HL-60 (cell line): Measurements from ENCODE around the gene SLC44A3.

Experiments
- DNase-seq, 2 experiments: peaks; one replicate each; pipeline ENCODE4 v3.0.0-alpha.2; 2010 to 2020; ENCODE audit warnings: low read depth in 1 of 2, low spot score in 1 of 2
- H3K27ac ChIP-seq: fragments of 250-450 bp; sonication (Bioruptor Pico); replicated peaks from 2 replicates; pipeline ENCODE4 v1.5.1; 2020; ENCODE audit warnings: mild to moderate bottlenecking, moderate library complexity
- H3K27me3 ChIP-seq: fragments of 250-450 bp; sonication (Bioruptor Pico); 2 replicates; pipeline ENCODE4 v1.5.1; 2021; ENCODE audit warnings: mild to moderate bottlenecking, moderate library complexity; ENCODE audit not compliant: insufficient read depth, poor library complexity, severe bottlenecking
- H3K4me3 ChIP-seq: replicated peaks from 2 replicates; pipeline ENCODE4 v1.5.1; 2011; ENCODE audit warnings: mild to moderate bottlenecking, control low read depth, low read length; ENCODE audit not compliant: insufficient read depth
- GABPA ChIP-seq: IDR thresholded peaks from 2 replicates; pipeline ENCODE4 v1.6.1; 2012; ENCODE audit warnings: low read depth
- POLR2AphosphoS5 ChIP-seq: IDR thresholded peaks from 2 replicates; pipeline ENCODE4 v1.6.1; 2012; ENCODE audit warnings: low read depth
- SPI1 ChIP-seq: IDR thresholded peaks from 2 replicates; pipeline ENCODE4 v1.6.1; 2012; ENCODE audit warnings: low read depth, mild to moderate bottlenecking, borderline replicate concordance
- TF ChIP-seq, protein P1 (sequence below): IDR thresholded peaks from one replicate; pipeline ENCODE4 v1.5.1; 2011; ENCODE audit warnings: low read length, control low read depth, inconsistent platforms; ENCODE audit not compliant: insufficient read depth
- TF ChIP-seq, protein P2 (sequence below): IDR thresholded peaks from 2 replicates; pipeline ENCODE4 v1.6.1; 2012; ENCODE audit warnings: low read depth; ENCODE audit not compliant: insufficient replicate concordance

Gene SLC44A3

DNA sequence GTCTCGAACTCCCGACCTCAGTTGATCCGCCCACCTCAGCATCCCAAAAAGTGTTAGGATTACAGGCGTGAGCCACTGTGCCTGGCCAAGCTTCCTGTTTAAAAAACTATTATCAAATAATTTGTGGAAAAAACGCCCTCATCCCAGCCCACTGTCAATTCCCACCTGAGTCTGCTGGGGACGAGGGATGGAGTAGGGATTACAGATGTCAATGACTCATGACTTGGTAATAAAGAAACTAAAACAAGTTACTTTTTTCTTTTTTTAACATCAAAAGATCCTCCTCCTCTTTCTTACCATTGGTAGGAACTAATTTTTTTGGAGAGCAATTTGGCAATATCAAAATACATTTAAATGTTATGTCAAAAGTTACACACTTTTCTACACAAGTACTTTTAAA is 97.1 kb downstream of the SLC44A3 start:
- DNase-seq = no peak
- H3K27ac ChIP-seq = no peak overlapping the region
- H3K4me3 ChIP-seq = no peak overlapping the region
- peaks cover 10% of the 10 kb centered on the region for H3K27me3 ChIP-seq
- TF ChIP-seq, protein P1, sequence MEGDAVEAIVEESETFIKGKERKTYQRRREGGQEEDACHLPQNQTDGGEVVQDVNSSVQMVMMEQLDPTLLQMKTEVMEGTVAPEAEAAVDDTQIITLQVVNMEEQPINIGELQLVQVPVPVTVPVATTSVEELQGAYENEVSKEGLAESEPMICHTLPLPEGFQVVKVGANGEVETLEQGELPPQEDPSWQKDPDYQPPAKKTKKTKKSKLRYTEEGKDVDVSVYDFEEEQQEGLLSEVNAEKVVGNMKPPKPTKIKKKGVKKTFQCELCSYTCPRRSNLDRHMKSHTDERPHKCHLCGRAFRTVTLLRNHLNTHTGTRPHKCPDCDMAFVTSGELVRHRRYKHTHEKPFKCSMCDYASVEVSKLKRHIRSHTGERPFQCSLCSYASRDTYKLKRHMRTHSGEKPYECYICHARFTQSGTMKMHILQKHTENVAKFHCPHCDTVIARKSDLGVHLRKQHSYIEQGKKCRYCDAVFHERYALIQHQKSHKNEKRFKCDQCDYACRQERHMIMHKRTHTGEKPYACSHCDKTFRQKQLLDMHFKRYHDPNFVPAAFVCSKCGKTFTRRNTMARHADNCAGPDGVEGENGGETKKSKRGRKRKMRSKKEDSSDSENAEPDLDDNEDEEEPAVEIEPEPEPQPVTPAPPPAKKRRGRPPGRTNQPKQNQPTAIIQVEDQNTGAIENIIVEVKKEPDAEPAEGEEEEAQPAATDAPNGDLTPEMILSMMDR = no peak
- TF ChIP-seq GABPA (no peak), POLR2AphosphoS5 (no peak), SPI1 (no peak)
- TF ChIP-seq, protein P2, sequence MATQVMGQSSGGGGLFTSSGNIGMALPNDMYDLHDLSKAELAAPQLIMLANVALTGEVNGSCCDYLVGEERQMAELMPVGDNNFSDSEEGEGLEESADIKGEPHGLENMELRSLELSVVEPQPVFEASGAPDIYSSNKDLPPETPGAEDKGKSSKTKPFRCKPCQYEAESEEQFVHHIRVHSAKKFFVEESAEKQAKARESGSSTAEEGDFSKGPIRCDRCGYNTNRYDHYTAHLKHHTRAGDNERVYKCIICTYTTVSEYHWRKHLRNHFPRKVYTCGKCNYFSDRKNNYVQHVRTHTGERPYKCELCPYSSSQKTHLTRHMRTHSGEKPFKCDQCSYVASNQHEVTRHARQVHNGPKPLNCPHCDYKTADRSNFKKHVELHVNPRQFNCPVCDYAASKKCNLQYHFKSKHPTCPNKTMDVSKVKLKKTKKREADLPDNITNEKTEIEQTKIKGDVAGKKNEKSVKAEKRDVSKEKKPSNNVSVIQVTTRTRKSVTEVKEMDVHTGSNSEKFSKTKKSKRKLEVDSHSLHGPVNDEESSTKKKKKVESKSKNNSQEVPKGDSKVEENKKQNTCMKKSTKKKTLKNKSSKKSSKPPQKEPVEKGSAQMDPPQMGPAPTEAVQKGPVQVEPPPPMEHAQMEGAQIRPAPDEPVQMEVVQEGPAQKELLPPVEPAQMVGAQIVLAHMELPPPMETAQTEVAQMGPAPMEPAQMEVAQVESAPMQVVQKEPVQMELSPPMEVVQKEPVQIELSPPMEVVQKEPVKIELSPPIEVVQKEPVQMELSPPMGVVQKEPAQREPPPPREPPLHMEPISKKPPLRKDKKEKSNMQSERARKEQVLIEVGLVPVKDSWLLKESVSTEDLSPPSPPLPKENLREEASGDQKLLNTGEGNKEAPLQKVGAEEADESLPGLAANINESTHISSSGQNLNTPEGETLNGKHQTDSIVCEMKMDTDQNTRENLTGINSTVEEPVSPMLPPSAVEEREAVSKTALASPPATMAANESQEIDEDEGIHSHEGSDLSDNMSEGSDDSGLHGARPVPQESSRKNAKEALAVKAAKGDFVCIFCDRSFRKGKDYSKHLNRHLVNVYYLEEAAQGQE = no peak

DNA sequence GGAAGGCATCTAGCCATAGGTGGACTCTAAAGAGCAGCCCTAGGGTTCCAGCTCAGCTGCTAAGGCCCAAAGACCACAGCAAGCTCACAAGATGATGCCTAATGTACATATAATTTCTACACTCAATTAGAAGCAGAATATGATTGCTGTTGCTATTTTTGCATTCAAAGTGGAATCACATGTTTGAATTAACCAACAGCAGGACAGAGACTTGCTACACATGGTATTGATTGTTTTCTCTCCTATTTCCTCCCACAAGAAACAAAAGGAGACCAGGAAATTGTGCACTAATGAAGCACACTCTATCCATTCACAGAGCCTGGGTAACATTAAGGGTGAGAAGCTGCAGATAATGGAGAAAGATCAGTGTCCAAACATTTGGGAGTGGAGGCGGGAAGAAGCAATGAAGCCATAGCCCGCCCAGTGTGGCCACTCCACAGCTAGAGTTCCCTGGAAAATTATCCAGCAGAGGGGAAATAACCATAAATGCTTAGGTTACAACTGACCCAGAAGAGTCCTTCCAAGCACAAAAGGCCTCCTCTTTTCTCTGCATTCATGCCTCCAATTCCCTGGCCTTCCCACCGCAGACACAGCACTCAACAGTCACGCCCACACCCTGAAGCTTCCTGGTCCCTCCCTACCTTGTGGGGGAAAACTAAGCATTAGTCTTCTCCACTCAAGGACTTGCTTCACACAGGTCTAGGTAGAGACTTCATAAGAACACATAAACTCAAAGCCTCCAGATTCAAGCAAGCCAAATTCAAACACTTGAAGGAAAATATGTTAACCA is 99.3 kb downstream of the SLC44A3 start:
- H3K27me3 ChIP-seq = peaks cover 15% of the 10 kb centered on the region
- no peak for DNase-seq
- H3K4me3 ChIP-seq = no peak overlapping the region
- H3K27ac ChIP-seq = no peak overlapping the region
- TF ChIP-seq POLR2AphosphoS5 (no peak), GABPA (no peak), SPI1 (no peak)
- TF ChIP-seq, protein P1 = no peak
- TF ChIP-seq, protein P2 = no peak

DNA sequence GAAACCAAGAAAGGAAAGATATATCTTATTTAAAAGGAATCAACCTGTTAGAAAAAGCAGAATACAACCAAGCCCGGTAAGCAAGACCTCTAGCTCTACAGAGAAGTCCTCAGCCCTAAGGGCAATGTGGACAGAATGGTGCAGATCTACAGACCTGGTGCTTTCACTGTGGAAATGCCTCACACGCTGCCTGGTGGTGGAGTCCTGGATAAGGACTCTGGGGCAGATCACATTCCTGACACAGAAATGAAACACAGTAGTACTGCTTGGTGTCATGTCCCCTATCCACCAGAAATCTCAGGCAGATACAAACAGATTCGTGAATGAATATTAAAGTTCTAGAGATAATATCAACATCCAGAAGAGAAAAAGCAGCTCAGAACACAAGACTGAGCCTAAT is 99.9 kb downstream of the SLC44A3 start:
- Histone ChIP-seq H3K27me3 (peaks cover 21% of the 10 kb centered on the region), H3K4me3 (no peak overlapping the region), H3K27ac (no peak overlapping the region)
- TF ChIP-seq, protein P1 = no peak
- TF ChIP-seq, protein P2 = no peak
- TF ChIP-seq GABPA (no peak), SPI1 (no peak), POLR2AphosphoS5 (no peak)
- DNase-seq = no peak
